ENCODE results near the gene OR4M2. TPM values are rescaled to one million over a fixed set of nuclear protein-coding genes. Genes with fewer than 3 reads are reported as not detected.
"Not testable (repeated sequence)": the region's sequence is repeated elsewhere in the genome, so short reads cannot be mapped to it uniquely, and the experiment has no call there.

The OR4M2 gene
- not detected for polyA plus RNA-seq (ENCODE audit: insufficient read length)

GRCh38 chr15:22080227-22080626 lies at the start of gene OR4M2:
Gene OR4M2, plus strand, starts transcription at chr15:22080527. Its CDS starts 98 bp downstream, at chr15:22080625.
- not testable (repeated sequence) for DNase-seq

- not testable (repeated sequence) for DNase-seq
Measured at GRCh38 chr15:22069267-22069666, 11.1 kb upstream of the OR4M2 start.

- DNase-seq = not testable (repeated sequence)
Measured at GRCh38 chr15:22081386-22081785, 1.1 kb downstream of the OR4M2 start.

GRCh38 chr15:22098616-22099253 lies 18.4 kb downstream of the OR4M2 start:
- not testable (repeated sequence) for DNase-seq

- DNase-seq = not testable (repeated sequence)
Measured at GRCh38 chr15:22099289-22099891, 19.1 kb downstream of the OR4M2 start.

- not testable (repeated sequence) for DNase-seq
Measured at GRCh38 chr15:22122033-22122432, 41.7 kb downstream of the OR4M2 start.

Other genes with a start within 250 kb of the OR4M2 start
- gene POTEB, start 202.8 kb upstream of the OR4M2 start, polyA plus RNA-seq (ENCODE audit: insufficient read length) = not detected

All from hindlimb muscle (tissue), 1 donor.